ENCODE measurements around the gene MID2.
"Not testable (repeated sequence)": the region's sequence is repeated elsewhere in the genome, so short reads cannot be mapped to it uniquely, and the experiment has no call there.

- not testable (repeated sequence) for TF ChIP-seq POLR2A (IDR thresholded peaks at IDR 0.05; ENCODE audit: low read length); GATA1 (IDR thresholded peaks at IDR 0.05; ENCODE audit: low read depth, low read length)
Observed at GRCh38 chrX:107955337-107955736, 129.7 kb downstream of the MID2 start.

Data from erythroblast (primary cell).